Ovary (tissue), 3 donors: ENCODE results near the gene KRTAP10-12.

Experiments used
- POLR2A ChIP-seq: fragments of 450-650 bp; IDR thresholded peaks from one replicate; pipeline ENCODE4 v1.6.1; 2017; ENCODE audit warnings: antibody characterized with exemption, mild to moderate bottlenecking, moderate library complexity
- TF ChIP-seq, protein P1 (sequence below), 3 donors: fragments of 450-650 bp in 2 of 3; fragments of 200-600 bp in 1 of 3; IDR thresholded peaks; one replicate each; pipeline versions ENCODE4 v1.5.1 to v1.8.0; 2016 to 2022; ENCODE audit warnings: antibody characterized with exemption in 3 of 3, mild to moderate bottlenecking in 1 of 3
- donor health status: DM: no; HTN: no; CAD: no.

DNA sequence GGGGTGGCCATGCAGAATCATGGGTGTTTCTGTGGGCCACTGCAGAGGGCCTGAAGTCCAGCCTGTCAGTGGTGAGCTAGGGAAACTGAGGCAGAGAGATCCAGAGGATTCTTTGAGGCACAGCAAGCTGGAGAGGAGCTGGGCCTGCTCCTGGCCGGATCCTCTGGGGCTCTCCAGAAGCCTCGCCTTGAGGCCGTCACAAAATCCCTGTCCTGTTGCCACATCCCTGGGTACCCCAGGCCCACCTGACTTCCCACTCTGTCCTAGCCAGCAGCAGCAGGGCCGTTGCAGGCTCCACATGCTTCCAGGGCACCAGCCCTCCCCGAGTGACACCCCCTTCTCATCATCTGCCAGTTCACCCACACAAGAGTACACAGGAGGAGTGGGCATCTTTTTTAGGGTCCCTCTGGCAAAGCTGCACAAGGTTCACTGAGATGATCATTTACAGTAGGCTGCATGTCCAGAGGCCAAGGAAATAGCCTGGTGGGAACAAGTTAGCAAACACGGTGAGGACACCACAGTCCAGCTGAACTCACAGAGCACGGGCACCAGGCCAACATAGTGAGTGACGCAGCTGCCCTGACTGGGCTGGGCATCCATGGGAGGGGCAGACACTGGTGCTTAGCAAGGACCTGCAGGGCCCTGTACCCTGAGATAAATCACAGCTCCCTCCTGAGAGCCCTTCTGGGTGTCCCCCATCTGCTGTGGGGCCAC is 39.5 kb downstream of the KRTAP10-12 start:
- TF ChIP-seq, protein P1, sequence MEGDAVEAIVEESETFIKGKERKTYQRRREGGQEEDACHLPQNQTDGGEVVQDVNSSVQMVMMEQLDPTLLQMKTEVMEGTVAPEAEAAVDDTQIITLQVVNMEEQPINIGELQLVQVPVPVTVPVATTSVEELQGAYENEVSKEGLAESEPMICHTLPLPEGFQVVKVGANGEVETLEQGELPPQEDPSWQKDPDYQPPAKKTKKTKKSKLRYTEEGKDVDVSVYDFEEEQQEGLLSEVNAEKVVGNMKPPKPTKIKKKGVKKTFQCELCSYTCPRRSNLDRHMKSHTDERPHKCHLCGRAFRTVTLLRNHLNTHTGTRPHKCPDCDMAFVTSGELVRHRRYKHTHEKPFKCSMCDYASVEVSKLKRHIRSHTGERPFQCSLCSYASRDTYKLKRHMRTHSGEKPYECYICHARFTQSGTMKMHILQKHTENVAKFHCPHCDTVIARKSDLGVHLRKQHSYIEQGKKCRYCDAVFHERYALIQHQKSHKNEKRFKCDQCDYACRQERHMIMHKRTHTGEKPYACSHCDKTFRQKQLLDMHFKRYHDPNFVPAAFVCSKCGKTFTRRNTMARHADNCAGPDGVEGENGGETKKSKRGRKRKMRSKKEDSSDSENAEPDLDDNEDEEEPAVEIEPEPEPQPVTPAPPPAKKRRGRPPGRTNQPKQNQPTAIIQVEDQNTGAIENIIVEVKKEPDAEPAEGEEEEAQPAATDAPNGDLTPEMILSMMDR (IDR thresholded peaks at IDR 0.05) = no peak
- TF ChIP-seq POLR2A = no peak
